Stimulated activated CD8-positive, alpha-beta memory T cell treated with anti-CD3 and anti-CD28 coated beads, Interleukin-7, amount 100 ng/mL, for 1 hour (primary cell): Measurements from ENCODE around the gene KLF15.

ENCODE experiments used
- DNase-seq, 2 donors: peaks; one replicate each; pipeline ENCODE4 v3.0.0-alpha.2; 2020; ENCODE audit warnings: low read depth in 2 of 2

The KLF15 gene

DNA sequence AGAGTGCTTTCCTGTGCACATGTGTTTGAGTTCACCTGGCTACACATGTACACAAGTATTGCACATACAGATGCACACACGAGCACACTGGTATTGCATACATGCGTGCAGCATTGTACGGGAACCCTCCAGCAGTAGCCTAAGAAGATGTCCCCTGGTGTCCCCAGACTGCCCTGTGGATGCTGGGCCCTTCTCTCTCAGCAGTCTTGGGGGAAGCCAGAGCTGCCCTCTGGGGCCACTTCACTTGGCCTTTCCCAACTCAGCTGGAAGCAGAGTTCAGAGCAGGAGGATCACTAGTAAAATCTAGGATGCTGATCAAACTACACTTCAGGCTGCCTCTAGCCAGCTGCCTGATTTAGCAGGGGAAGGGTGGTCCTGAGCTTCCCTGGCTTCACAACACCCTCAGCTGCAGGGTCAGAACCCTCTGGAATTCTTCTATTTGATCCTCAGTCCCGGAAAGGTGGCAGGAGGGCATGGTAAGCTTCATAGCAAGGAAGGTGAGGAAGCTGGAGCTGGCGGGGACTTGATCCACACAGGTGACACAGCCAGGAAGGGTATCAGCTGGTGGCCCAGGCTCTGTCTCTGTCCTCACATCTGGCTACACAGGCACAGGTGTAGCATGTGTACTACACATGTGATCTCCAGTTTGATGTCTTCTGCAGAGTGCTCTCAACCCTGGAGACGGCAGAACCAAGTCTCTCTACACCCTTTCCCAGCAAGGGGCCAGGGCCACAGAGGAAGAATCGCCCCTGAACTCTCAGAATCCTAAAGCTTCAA is 36.5 kb downstream of the KLF15 start:
- DNase-seq: no peak

DNA sequence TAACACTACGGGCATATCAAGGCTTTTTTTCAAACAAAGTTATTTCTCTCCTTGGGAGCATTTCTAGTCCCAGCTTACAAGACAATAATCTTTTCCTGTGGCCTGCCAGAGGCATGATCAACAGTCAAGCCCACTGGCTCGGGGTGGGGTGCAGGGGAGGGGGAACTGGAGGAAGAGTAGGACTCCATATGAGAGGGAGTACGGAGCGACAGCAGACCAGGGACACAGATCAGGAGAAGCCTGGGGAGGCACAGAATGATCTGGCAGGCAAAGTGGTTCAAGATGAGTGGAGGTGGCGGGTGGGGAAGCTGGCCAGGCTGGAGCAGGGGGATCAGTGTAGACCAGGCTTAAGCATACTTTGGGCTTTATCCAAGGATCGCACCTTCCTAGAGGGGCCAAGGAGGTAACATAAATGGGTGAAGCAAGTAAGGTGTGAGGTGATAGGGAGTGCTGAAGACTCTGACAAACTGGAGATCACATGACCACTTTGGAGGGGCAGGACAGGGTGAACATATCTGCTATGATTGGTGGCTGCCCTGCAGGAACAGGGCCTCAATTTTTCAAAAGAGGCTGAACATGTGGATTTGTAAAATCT is 37.4 kb downstream of the KLF15 start:
- DNase-seq: no peak

DNA sequence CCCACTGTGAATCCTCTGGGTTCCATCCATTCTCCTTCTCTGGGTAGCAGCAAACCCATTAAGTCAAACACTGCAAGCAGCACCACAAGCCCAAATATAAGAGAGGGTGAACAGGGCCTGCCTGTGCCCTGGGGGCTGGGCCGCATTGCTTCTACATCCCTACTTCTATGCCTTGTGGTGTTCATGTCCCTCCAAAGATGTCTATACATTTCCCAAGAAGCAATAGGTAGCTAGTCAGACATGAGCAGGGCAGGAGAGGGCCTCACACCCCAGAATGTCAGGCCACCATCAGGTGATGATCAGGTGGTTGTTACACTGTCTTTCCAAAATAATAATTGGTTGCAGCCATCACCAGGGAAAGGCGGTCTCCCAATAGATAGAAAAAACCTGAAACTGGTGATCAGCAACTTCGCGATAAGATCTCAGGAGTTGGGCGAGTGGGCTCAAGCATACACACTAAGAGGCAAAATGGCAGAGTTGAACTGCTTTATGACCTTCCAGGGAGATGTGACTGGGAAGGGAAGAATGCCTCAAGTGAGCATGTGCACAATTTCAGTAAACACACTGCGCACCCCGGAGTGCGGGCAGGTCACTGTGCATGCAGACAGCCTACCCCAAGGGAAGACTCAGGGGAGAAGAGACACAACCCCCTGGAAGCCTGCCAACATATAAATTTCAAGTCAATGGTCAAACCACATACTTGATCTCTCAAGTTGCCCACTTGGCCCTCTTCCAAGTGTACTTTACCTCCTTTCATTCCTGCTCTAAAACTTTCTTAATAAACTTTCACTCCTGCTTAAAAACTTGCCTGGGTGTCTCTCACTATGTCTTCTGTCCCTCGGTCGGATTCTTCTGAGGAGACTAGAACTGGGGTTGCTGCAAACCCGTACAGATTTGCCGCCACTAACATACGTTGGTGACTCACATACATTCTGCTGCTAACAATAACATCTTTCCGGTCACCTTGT is 39.9 kb downstream of the KLF15 start:
- no peak for DNase-seq

DNA sequence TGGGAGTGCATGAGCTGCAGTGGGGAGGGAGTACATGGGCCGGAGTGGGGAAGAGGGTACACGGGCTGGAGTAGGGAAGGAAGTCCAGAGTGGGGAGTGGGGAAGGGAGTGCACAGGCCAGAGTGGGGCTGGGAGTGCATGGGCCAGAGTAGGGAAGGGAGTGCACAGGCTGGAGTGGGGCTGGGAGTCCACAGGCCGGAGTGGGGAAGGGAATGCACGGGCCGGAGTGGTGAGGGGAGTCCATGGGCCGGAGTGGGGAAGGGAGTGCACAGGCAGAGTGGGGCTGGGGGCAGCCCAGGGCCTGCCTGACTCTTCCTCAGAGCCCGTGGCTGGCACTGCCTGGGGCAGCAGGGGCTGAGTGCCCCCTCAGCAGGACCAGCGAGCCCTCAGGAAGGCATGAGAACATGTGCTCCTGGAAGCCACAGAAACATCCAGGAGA is 40.7 kb downstream of the KLF15 start:
- no peak for DNase-seq

DNA sequence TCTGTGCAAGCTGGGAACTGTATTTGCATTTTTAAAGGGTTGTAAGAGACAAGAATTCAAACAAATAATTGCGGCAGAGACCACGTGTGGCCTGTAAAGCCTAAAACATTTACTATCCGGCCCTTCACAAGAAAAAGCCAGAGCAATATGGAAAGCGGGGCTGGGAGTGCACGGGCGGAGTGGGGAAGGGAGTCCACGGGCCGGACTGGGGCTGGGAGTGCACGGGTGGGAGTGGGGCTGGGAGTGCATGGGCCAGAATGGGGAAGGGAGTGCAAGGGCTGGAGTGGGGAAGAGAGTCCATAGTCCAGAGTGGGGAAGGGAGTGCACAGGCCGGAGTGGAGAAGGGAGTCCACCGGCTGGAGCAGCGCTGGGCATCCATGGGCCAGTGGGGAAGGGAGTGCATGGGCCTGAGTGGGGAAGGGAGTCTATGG is 41.2 kb downstream of the KLF15 start:
- DNase-seq: no peak

DNA sequence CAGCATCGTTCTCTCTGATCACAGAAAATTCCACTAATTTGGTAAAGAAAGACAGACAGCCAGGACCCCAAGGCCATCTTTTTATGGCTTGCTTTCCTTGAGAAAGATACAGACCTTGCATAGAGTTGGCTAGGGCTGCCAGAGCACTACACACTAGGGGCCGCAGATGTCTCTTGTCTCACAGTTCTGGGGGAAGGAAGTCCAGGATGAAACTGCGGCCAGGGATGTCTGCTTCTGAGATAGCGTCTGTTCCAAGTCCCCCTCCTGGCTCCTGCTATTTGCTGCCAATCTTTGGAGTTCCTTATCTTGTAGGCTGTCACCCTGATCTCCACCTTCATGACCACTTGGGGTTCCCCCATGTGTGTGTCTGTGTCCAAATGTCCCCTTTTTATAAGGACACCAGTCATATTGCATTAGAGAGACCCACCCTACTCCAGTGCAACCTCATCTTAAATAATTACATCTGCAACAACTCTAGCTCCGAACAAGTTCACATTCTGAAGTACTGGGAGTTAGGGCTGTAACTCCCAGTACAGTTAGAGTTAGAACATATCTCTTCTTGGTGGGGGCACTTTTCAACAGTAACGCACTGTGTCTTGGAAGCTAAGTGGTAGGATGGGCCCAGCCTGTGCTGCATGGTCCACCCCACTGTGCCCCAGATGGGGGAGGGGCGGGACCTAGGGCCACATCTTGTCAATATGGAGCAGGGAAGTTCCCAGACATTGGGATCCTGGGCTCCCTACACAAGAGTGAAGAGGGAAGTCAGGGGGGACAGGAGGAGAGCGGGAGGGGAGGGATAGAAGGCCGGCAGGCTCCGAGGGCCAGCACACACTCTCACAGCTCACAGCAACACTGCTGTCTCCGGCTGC is 42.2 kb downstream of the KLF15 start:
- no peak for DNase-seq

DNA sequence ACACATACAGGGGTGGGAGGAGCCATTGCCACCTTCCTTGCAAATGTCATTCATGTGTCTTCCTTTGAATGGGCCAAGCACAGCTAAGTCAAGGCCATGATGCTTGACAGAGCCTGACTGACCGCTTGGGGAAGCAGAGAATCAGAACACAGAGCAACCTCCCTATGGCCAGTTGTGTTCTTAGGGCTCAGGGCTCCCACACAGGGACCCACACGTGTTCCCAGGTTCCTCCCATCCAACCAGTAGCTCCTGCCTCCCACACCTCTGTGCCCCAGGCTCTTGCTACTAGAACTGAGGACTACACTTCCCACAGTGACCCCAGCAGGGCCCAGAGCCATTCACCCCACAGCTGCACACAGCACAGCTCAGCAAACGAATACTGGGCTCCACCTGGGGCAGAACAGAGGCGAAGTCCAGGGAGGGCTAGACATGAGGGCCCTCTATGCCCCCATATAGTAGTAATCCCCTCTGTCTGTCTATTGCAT is 42.9 kb downstream of the KLF15 start:
- DNase-seq: no peak

DNA sequence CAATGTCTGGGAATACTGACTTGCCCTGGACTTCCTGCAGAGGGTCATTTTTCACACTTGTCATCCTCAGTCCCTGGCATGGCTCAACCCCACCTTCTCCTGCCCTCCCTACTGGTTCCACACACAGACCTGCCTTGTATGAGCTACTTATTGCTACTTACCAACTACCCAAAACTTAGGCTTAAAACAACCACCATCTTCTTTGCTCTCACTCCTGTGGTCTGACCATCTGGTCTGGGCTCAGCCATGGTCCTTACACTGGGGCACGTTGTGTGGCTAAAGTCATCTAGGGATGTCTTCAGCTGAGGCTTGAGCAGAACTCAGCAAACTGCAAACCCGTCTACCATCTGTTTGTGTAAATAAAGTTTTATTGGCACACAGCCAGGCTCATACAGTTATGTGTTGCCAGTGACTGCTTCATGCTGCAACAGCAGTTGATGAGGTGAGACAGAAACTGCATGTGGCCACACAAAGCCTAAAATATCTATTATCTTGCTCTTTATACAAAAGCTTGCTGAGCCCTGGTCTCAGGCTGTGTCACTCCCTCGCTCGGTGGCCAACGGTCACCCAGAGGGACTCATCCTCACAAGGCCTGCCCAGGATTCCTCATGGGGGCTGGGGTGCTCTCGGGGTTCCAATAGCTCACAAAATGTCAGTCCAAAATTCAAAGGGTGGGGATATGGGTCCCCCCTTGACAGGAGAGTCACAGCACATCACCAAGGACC is 43.5 kb downstream of the KLF15 start:
- no peak for DNase-seq

DNA sequence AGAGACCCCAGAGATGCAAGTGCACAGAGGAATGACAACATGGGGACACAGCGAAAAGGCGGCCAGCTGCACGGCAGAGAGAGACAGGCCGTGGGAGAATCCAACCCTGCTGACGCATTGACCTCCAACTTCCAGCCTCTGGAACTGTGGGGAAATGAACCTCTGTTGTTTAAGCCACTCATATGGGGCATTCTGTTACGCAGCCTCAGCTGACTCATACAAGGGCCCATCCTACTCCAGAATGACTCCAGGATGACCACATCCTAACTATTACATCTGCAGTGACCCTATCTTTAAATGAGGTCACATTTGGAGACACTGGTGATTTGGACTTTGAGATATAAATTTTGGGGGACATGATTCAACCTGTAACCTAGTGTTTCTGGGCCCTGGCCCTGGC is 44.0 kb downstream of the KLF15 start:
- no peak for DNase-seq

DNA sequence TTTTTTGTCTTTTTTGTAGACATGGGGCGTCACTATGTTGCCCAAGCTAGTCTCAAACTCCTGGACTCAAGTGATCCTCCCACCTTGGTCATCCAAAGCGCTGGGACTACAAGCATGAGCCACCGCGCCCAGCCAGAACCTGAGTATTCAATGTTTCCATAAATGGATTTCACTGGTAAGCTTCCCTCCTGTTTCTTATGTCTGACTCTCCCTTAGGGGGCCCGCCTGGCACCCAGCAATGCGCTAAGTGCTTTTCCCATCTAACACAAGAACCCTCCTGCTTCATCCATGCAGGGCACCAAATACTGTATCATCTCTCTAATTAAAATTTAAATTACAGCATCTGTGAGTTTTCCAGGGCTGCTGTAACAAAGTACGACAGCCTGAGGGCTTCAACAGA is 44.9 kb downstream of the KLF15 start:
- DNase-seq: no peak

DNA sequence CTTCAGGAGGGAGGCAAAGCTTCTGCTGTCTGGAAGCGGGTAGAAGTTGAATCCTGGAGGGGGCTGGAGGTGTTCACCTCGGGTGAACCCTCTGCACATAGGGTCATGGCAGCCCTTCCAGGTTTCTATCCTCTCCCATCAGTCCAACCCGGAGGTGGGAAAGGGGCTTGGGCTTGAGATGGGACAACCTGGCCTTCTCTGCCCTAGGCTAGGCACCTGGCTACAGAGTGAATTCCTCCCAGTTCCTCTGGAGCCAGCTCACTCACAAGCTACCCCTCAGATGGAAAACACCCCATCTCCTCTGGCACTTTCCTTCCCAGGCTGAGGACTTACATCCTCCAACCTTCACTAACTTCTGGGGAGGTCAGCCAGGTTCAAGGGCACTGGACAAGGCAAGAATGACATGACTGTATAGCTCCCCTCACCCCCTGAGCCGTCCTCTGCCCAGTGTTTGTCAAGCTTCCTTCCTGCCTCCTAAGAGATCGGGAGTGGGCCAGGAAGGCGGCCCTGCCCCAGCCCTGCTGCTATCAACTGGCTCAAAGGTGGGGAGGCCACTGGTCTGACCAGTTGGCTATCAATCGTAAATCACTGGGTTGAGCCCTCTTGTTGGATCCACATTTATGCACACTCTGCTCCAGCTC is 45.8 kb downstream of the KLF15 start:
- no peak for DNase-seq

DNA sequence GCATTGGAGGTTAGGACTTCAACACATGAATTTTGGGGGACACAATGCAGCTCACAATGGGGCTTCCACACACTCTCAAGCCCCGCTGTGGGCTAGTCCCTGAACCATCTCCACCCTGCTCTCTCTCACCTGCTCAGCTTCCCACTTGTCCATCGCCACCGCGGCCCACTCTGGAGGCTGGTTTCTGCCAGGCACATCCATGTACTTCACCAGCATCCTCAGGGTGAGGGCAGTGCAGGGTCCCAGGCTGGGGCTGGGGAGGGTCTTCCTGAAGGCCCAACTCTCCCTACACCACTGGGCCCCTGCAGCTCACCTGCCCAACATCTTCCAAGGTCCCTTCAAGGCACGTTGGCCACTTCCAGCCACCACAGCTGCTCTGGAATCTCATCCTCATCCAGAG is 46.4 kb downstream of the KLF15 start:
- DNase-seq: no peak

DNA sequence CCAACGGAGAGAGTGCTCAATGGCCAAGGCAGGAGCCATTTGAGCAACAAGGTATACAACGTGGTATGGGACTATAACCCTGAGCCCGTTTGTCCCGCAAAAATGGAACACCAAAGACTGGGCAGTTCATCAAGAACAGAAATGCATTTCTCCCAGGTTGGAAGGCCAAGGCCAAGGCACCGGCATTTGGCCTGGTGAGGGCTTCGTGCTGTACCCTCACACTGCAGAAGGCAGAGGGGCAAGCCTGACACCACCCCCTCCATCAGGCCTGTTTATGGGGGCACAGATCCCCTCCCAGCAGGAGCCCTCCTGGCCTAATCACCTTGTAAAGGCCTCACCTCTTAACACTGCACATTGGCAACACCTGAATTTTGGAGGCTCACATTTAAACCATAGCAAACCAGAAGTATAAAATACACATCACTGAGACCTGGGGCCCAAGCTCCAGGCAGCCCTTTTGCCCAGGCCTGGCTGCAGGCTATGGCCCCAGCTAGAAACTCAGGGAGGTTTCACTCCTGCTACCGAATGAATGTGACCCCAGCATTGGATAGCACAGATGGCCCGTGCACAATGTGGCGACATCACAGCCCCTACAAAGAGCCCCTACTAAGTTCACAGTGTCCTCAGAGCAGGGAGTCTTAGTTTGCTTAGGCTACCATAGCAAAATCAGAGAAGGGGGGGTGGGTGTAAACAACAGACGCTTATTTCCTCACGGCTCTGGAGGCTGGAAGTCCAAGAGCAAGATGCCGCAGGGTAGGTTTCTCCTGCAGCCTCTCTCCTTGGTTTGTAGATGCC is 47.1 kb downstream of the KLF15 start:
- no peak for DNase-seq

DNA sequence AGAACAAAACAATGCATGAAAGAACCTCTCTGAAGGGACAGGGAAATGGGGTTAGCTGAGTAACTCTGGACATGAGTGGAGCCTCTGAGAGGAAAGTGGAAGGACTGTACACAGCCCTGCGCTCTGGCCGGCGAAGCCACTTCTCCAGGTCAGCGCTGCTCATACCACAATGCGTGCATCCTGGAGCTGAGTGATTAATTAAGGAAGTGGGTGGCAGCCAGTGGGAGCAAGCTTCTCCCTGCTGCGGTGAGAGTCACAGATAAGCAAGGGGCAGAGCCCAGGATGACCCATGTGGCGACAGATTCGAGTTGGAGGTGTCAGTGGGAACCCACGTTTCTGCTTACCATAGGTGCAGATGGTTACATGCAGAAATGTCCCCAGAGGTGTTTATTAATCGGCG is 48.0 kb downstream of the KLF15 start:
- DNase-seq: no peak

DNA sequence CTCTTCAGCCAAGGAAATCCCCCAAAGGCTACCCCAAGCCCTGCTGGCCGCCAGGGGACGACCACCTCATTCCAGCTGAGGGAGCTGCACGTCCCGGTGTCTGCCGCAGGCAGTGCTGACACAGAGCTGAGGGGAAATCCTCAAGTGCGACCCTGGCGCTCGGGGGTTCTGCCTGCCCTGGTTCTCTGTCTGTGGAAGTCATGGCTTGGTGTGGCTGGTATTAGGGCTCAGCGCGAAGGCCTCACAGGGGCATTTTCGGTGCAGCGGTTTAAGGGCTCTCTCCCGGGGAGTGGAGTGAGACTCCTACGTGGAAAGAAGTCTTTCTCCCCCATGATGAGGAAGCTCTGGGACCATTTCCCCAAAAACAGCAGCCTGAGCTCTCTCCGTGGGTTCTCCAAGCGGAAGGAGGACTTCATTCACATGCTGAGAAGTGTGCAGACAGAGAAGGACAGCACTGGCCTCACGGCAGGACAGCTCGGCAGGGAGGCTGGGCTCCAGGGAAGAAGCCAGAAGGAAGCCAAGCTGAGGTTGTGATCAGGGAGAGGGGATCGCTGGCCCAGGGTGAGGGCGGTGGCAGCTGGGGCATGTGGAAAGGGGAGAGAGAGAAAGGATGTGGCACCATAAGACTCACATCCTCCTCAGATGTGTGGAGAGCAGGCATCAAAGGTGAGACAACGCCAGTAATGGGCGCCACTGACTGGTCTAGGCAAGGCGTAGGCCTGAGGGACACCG is 48.6 kb downstream of the KLF15 start:
- DNase-seq: no peak

DNA sequence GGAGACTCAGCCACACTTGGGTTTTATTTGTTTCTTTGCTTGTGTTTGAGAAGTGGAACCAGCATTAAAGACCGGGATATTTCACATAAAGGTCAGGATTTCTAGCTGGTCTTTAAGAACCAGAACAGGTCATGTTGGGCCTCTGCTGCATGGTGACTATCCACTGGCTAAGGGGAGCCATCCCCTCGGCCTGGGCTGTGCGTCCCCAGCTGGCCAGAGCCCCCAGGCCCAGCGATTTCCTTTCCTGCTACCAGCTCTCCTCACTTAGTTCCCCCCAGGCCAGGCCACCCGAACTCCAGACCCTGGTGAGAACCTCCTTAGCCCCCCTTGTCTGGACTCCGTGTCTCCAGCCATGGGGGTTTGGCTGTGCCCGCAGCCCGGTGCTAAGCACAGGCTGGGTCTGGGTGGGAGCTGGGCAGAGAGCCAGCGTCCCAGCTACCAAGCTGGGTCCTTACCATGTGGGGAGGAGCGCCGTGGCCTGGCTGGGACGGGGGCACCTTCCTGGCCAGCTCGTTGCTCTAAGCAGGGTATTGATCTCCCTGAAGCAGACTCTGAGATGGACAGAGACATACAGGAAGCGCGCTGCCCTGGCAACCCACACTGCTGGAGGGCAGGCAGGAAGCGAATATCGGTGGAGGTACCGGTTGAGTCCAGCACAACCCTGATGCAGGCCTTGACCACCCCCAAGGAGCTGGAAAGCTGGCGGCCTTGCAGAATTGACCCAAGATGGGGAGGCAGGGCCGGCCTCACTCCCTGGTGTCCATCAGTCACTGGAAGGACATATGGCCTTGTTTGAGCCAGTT is 49.4 kb downstream of the KLF15 start:
- DNase-seq: no peak

DNA sequence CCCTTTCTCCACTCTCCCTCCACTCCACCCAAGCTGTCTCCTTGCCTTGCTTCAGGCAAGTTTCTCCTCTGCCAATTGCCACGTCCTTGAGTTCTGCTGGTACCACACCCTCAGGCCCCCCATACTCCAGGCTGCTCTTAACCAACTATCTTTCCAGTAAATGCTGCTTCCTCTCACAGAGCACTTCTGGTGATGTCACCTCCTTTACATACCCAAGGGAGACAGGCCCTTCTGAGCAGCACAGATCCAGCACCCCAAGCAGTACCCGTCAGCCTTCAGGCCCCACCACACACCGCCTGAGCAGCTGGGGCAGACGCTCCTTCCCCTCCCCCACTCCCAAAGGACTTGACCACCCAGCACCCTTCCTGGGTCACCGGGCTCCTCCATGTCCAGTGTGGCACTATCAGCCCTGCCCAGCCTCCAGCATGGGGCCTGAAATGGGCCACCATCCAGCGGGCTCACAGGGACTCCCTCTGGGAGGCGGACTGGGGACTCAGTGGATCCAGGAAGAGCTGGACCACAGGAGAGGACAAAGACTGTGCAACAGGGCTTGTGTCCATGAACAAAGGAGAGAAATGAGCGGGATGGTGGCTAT is 50.2 kb downstream of the KLF15 start:
- DNase-seq: no peak
